HepG2 (cell line): ENCODE results near the gene OPRL1. TPM values are rescaled to one million over a fixed set of nuclear protein-coding genes. Genes with fewer than 3 reads are reported as not detected.
A peak's percentile ranks its signal among the peaks of the same experiment; 100 is the strongest.

Source experiments
- ISL2 ChIP-seq: sonication (generic); formaldehyde crosslinking; IDR thresholded peaks from 2 replicates; pipeline ENCODE4 v1.5.0; 2020; ENCODE audit warnings: missing genetic modification reagents
- KLF13 ChIP-seq: sonication (generic); formaldehyde crosslinking; IDR thresholded peaks from 2 replicates; pipeline ENCODE4 v1.4.0; 2020; ENCODE audit warnings: mild to moderate bottlenecking, missing genetic modification reagents
- TBP ChIP-seq: sonication (generic); formaldehyde crosslinking; IDR thresholded peaks from 2 replicates; pipeline ENCODE4 v1.5.0; 2020; ENCODE audit warnings: missing genetic modification reagents
- ZNF337 ChIP-seq: sonication (generic); formaldehyde crosslinking; IDR thresholded peaks from 2 replicates; pipeline ENCODE4 v1.5.1; 2020; ENCODE audit warnings: missing genetic modification reagents, low read depth, mild to moderate bottlenecking, borderline replicate concordance
- polyA plus RNA-seq, 8 experiments: library from polyadenylated mRNA; depleted of rRNA in 3 of 8; stranded (reverse) in 7 of 8; unstranded in 1 of 8; fragments of >200 nt; fragmentation: Illumina TruSeq in 4 of 8; extraction: Trizol in 4 of 8; gene quantifications; 2 replicates each; pipeline versions ENCODE4 v1.2.1 to v1.2.3, GENCODE V29; 2011 to 2016; ENCODE audit warnings: low read depth in 4 of 8, missing spikeins in 1 of 8, mixed read lengths in 1 of 8; ENCODE audit not compliant: insufficient read depth in 1 of 8
- total RNA-seq, 5 experiments: library from RNA; depleted of rRNA; stranded (reverse); fragments of >200 nt; fragmentation: Illumina TruSeq; extraction: Trizol; gene quantifications; 2 replicates each; pipeline ENCODE4 v1.2.3, GENCODE V29; 2016; ENCODE audit warnings: low read depth in 1 of 5
- TF ChIP-seq, protein P1 (sequence below): sonication (generic); formaldehyde crosslinking; conservative IDR thresholded peaks from 2 replicates; pipeline ENCODE4 v1.8.0; 2022; ENCODE audit warnings: missing genetic modification reagents
- TF ChIP-seq, protein P2 (sequence below): sonication (generic); formaldehyde crosslinking; IDR thresholded peaks from 2 replicates; pipeline ENCODE4 v1.9.0; 2021; ENCODE audit warnings: missing genetic modification reagents, borderline replicate concordance
- TF ChIP-seq, protein P3 (sequence below): sonication (generic); formaldehyde crosslinking; IDR thresholded peaks from 2 replicates; pipeline ENCODE4 v1.4.0; 2020; ENCODE audit warnings: missing genetic modification reagents
- TF ChIP-seq, protein P4 (sequence below): sonication (generic); formaldehyde crosslinking; IDR thresholded peaks from 2 replicates; pipeline ENCODE4 v1.5.1; 2020; ENCODE audit warnings: missing genetic modification reagents, mild to moderate bottlenecking, borderline replicate concordance
- TF ChIP-seq, protein P5 (sequence below): sonication (generic); formaldehyde crosslinking; IDR thresholded peaks from 2 replicates; pipeline ENCODE4 v1.5.1; 2020; ENCODE audit warnings: mild to moderate bottlenecking, moderate library complexity, missing genetic modification reagents

Gene OPRL1
- total and polyA plus RNA-seq, 2 of the 13 experiments (the other 11 are each of a cell fraction or from before 2014, with no cell fraction given): 0.35 to 0.71 TPM

DNA sequence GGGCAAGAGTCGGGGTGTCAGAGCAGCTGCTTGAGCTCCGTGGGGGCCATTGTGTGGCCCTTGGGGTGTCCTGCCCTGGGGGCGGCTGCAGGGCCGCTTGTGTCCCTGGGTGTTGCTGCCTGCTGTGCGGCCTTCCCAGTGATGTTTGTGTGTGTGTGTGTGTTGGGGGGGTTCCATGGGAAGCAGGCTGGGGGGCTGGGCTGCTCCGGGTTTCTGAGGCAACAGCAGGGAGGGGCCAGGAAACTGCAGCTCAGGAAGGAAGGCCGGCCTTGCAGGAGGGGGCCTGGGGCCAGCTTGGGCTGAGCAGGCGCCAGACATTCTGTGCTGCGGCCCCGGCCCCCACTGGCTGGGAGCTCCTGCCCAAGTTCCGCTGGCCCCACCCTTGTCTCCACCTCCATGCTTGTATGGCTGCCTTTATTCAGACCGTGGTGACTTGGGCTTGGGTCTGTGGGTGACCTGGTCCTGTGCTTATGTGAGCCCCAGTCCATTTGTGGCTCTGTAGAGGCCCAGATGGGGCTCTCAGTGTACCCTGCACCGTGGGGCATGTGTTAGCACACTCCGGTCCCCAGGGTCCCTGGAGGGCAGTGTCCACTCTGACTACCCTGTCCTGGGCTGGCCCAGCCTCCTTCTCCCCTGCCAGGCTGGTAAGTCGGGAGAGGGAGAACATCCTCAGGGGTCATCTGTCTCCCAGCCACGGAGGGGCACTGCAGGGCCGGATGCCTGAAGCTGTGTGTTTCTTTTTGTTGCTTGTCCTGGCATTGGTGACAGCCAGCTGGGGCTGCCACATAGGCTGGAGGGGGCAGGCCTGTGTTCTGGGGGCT lies 25.8 kb upstream of the OPRL1 start (continued):
- TF ChIP-seq, protein P1, sequence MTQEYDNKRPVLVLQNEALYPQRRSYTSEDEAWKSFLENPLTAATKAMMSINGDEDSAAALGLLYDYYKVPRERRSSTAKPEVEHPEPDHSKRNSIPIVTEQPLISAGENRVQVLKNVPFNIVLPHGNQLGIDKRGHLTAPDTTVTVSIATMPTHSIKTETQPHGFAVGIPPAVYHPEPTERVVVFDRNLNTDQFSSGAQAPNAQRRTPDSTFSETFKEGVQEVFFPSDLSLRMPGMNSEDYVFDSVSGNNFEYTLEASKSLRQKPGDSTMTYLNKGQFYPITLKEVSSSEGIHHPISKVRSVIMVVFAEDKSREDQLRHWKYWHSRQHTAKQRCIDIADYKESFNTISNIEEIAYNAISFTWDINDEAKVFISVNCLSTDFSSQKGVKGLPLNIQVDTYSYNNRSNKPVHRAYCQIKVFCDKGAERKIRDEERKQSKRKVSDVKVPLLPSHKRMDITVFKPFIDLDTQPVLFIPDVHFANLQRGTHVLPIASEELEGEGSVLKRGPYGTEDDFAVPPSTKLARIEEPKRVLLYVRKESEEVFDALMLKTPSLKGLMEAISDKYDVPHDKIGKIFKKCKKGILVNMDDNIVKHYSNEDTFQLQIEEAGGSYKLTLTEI (CRISPR knock-in tag): no peak
- TF ChIP-seq ISL2 (CRISPR knock-in tag): peak; percentile 68; the same call in 1 of the 2 replicates
- TF ChIP-seq, protein P2, sequence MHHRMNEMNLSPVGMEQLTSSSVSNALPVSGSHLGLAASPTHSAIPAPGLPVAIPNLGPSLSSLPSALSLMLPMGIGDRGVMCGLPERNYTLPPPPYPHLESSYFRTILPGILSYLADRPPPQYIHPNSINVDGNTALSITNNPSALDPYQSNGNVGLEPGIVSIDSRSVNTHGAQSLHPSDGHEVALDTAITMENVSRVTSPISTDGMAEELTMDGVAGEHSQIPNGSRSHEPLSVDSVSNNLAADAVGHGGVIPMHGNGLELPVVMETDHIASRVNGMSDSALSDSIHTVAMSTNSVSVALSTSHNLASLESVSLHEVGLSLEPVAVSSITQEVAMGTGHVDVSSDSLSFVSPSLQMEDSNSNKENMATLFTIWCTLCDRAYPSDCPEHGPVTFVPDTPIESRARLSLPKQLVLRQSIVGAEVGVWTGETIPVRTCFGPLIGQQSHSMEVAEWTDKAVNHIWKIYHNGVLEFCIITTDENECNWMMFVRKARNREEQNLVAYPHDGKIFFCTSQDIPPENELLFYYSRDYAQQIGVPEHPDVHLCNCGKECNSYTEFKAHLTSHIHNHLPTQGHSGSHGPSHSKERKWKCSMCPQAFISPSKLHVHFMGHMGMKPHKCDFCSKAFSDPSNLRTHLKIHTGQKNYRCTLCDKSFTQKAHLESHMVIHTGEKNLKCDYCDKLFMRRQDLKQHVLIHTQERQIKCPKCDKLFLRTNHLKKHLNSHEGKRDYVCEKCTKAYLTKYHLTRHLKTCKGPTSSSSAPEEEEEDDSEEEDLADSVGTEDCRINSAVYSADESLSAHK (CRISPR knock-in tag): 0 out of 2 replicates have a peak, but pooled peaks have one; percentile 38
- TF ChIP-seq, protein P3, sequence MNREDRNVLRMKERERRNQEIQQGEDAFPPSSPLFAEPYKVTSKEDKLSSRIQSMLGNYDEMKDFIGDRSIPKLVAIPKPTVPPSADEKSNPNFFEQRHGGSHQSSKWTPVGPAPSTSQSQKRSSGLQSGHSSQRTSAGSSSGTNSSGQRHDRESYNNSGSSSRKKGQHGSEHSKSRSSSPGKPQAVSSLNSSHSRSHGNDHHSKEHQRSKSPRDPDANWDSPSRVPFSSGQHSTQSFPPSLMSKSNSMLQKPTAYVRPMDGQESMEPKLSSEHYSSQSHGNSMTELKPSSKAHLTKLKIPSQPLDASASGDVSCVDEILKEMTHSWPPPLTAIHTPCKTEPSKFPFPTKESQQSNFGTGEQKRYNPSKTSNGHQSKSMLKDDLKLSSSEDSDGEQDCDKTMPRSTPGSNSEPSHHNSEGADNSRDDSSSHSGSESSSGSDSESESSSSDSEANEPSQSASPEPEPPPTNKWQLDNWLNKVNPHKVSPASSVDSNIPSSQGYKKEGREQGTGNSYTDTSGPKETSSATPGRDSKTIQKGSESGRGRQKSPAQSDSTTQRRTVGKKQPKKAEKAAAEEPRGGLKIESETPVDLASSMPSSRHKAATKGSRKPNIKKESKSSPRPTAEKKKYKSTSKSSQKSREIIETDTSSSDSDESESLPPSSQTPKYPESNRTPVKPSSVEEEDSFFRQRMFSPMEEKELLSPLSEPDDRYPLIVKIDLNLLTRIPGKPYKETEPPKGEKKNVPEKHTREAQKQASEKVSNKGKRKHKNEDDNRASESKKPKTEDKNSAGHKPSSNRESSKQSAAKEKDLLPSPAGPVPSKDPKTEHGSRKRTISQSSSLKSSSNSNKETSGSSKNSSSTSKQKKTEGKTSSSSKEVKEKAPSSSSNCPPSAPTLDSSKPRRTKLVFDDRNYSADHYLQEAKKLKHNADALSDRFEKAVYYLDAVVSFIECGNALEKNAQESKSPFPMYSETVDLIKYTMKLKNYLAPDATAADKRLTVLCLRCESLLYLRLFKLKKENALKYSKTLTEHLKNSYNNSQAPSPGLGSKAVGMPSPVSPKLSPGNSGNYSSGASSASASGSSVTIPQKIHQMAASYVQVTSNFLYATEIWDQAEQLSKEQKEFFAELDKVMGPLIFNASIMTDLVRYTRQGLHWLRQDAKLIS (CRISPR knock-in tag): peak; percentile 52; the same call in 1 of the 2 replicates
- peak; percentile 55; the same call in 1 of the 2 replicates for TF ChIP-seq TBP (CRISPR knock-in tag)
- TF ChIP-seq, protein P4, sequence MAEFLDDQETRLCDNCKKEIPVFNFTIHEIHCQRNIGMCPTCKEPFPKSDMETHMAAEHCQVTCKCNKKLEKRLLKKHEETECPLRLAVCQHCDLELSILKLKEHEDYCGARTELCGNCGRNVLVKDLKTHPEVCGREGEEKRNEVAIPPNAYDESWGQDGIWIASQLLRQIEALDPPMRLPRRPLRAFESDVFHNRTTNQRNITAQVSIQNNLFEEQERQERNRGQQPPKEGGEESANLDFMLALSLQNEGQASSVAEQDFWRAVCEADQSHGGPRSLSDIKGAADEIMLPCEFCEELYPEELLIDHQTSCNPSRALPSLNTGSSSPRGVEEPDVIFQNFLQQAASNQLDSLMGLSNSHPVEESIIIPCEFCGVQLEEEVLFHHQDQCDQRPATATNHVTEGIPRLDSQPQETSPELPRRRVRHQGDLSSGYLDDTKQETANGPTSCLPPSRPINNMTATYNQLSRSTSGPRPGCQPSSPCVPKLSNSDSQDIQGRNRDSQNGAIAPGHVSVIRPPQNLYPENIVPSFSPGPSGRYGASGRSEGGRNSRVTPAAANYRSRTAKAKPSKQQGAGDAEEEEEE (CRISPR knock-in tag): peak; percentile 97
- 0 out of 2 replicates have a peak, but pooled peaks have one; percentile 34 for TF ChIP-seq ZNF337 (CRISPR knock-in tag)
- TF ChIP-seq KLF13 (CRISPR knock-in tag): no peak; the same call in 1 of the 2 replicates
- TF ChIP-seq, protein P5, sequence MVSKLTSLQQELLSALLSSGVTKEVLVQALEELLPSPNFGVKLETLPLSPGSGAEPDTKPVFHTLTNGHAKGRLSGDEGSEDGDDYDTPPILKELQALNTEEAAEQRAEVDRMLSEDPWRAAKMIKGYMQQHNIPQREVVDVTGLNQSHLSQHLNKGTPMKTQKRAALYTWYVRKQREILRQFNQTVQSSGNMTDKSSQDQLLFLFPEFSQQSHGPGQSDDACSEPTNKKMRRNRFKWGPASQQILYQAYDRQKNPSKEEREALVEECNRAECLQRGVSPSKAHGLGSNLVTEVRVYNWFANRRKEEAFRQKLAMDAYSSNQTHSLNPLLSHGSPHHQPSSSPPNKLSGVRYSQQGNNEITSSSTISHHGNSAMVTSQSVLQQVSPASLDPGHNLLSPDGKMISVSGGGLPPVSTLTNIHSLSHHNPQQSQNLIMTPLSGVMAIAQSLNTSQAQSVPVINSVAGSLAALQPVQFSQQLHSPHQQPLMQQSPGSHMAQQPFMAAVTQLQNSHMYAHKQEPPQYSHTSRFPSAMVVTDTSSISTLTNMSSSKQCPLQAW: peak; percentile 81; the same call in 1 of the 2 replicates
